PFSK-1 (cell line): Measurements from ENCODE around the gene PDGFRB.

Experiments
- FOXP2 ChIP-seq: optimal IDR thresholded peaks from 2 replicates; pipeline ENCODE3; 2011; ENCODE audit warnings: borderline replicate concordance, control low read depth, inconsistent platforms; ENCODE audit not compliant: insufficient read depth; ENCODE audit errors: extremely low read length, extremely low read depth
- POLR2AphosphoS5 ChIP-seq: IDR thresholded peaks from 2 replicates; pipeline ENCODE4 v1.6.1; 2012; ENCODE audit warnings: low read depth, mild to moderate bottlenecking, control low read depth, low read length, moderate library complexity
- REST ChIP-seq, 2 experiments: IDR thresholded peaks; 2 replicates each; pipeline versions ENCODE4 v1.6.1 to v1.8.0; 2011 to 2012; ENCODE audit warnings: low read depth in 2 of 2, low read length in 2 of 2, control low read depth in 1 of 2, inconsistent platforms in 1 of 2, mild to moderate bottlenecking in 1 of 2, moderate library complexity in 1 of 2; ENCODE audit not compliant: insufficient read depth in 1 of 2
- SIN3A ChIP-seq: IDR thresholded peaks from 2 replicates; pipeline ENCODE4 v1.6.1; 2012; ENCODE audit warnings: mild to moderate bottlenecking, low read length, moderate library complexity, borderline replicate concordance; ENCODE audit not compliant: insufficient read depth
- TAF1 ChIP-seq: IDR thresholded peaks from 2 replicates; pipeline ENCODE4 v1.6.1; 2012; ENCODE audit warnings: low read length, control low read depth, borderline replicate concordance; ENCODE audit not compliant: insufficient read depth

PDGFRB gene

GRCh38 chr5:150075233-150075632 is 80.4 kb downstream of the PDGFRB start:
- TF ChIP-seq REST (IDR thresholded peaks at IDR 0.05; ENCODE audit: insufficient read depth in 1 of 2, low read depth in 2 of 2, low read length in 2 of 2) (no peak), POLR2AphosphoS5 (no peak), TAF1 (no peak), SIN3A (no peak), FOXP2 (no peak)

DNA sequence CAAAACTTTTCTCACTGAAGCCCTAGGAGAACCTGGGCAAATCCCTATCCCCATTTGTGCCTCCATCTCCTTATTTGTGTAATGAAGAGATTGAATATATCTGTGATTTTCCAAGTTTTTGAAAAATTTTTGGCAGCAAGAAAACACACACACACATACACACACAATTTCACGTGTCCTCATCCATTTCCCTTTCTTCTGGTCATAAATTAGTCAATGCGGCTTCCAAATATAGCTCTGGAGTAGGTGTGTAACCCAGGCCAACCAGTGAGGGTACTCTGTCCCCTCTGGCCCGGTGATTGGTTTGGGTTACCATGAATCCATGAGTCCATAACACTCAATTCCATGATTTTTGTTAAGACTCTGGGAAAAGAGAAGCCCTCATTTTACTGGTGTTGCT is 82.0 kb downstream of the PDGFRB start:
- TF ChIP-seq TAF1 (no peak), FOXP2 (no peak), POLR2AphosphoS5 (no peak), SIN3A (no peak), REST (IDR thresholded peaks at IDR 0.05; ENCODE audit: insufficient read depth in 1 of 2, low read depth in 2 of 2, low read length in 2 of 2) (no peak)

DNA sequence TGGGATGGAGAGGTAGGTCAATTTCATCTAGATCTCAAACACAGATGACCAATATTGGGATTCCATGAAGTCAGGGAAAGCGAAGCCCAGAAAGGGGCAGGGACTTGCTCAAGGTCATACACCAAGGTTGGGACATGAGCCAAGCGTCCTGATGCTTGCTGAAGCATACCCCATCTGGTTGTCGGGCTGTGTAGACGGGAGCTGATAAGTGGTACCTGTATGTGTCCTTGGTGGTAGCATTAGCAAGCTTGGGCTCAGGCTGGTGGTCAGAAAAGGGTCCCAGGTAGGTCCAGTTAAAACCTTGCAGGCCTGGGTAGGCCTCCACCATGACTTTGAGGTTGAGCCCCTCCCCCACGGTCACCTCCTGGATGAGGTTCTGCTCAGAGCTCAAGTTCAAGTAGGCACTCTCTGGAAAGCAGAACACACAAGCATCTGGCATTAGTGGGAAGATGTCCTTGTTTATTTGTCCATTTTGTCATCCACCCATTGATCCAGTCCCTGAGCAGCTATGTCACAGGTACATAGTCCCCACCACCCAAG is 82.5 kb downstream of the PDGFRB start:
- TF ChIP-seq FOXP2 (no peak), REST (IDR thresholded peaks at IDR 0.05; ENCODE audit: insufficient read depth in 1 of 2, low read depth in 2 of 2, low read length in 2 of 2) (no peak), TAF1 (no peak), POLR2AphosphoS5 (no peak), SIN3A (no peak)

DNA sequence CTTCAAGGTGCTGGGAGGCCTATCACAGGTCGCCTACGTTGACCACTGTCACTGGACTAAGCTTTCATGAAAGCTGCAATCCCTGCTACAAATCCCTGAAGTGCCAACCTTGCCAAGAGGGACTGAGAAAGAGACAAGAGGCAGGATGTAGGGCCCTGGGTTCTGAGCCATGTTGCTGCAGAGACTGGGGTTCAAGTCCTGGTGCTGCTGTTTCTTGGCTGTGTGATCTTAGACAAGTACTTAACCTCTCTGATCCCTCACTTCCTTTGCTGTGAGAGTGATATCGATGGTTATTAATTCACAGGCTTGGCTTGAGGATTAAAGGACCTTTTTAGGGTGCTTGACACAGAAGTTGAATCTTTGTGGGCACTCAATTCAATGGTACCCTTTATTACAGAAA is 84.8 kb downstream of the PDGFRB start:
- TF ChIP-seq POLR2AphosphoS5 (no peak), FOXP2 (no peak), REST (IDR thresholded peaks at IDR 0.05; ENCODE audit: insufficient read depth in 1 of 2, low read depth in 2 of 2, low read length in 2 of 2) (no peak), SIN3A (no peak), TAF1 (no peak)
